ENCODE measurements around the gene EVI5.

Gene EVI5

DNA sequence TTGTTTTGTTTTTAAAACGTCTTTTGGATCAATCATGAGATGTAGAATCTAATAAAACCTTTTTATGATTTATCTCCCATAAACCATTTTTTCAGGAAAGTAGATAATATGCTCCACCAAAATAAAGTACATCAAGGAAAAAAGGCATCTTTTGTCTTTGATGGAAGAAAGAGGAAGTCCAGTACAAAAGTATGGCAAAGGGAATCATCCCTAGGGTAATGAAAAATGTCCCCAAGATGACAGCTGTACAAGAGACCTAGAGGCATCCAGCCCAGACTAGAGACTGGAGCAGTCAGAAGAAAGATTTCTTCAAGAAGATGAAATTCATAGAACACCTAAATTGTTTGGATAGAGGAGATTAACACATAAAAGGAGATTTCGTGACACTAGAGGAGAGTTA is 265.9 kb downstream of the EVI5 start:
- H3K4me3 ChIP-seq (ENCODE audit: low read depth, low read length) = no peak overlapping the region
- no peak for DNase-seq (ENCODE audit: low read depth)
- TF ChIP-seq, protein P1, sequence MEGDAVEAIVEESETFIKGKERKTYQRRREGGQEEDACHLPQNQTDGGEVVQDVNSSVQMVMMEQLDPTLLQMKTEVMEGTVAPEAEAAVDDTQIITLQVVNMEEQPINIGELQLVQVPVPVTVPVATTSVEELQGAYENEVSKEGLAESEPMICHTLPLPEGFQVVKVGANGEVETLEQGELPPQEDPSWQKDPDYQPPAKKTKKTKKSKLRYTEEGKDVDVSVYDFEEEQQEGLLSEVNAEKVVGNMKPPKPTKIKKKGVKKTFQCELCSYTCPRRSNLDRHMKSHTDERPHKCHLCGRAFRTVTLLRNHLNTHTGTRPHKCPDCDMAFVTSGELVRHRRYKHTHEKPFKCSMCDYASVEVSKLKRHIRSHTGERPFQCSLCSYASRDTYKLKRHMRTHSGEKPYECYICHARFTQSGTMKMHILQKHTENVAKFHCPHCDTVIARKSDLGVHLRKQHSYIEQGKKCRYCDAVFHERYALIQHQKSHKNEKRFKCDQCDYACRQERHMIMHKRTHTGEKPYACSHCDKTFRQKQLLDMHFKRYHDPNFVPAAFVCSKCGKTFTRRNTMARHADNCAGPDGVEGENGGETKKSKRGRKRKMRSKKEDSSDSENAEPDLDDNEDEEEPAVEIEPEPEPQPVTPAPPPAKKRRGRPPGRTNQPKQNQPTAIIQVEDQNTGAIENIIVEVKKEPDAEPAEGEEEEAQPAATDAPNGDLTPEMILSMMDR (conservative IDR thresholded peaks at IDR 0.05; ENCODE audit: low read depth, low read length) = no peak

DNA sequence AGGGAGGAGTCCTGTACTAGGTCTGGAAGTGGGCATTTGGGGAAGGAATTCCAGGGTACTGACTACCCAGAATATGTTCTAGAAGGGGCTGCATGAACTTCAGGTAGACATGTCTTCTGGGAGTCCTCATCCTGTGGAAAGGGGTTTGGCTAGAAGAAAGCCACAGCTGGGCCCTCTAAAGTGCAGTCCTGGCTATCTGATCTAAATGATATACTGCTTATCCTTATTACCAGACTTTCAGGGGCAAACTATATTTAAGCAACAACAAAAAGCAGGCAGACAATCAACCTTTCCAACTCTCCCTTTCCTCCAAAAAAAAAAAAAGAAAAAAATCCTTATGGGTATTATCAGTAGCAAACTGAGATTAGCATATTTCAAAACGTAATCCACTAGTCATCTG is 268.3 kb downstream of the EVI5 start:
- TF ChIP-seq, protein P1 (conservative IDR thresholded peaks at IDR 0.05; ENCODE audit: low read depth, low read length) = no peak
- no peak overlapping the region for H3K4me3 ChIP-seq (ENCODE audit: low read depth, low read length)
- DNase-seq (ENCODE audit: low read depth) = no peak

DNA sequence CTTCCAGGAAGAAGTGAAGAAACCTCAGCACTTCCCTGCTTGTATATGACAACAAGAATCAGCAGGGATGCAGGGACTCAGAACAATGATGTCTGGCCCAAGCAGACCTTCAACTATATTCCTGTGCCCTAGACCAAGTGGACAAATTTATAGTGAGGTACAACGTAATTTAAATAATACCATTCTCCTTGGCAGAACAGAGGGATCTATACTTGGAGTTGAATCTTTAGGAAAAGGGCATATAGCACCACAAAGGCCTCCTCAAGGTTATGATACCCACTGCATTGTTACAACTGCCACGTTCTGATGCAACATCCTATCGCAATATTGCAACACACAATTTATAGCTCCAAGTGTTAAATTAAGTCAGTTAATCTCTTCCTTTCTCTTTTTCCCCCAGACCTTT is 269.1 kb downstream of the EVI5 start:
- TF ChIP-seq, protein P1 (conservative IDR thresholded peaks at IDR 0.05; ENCODE audit: low read depth, low read length) = no peak
- H3K4me3 ChIP-seq (ENCODE audit: low read depth, low read length) = no peak overlapping the region
- no peak for DNase-seq (ENCODE audit: low read depth)

DNA sequence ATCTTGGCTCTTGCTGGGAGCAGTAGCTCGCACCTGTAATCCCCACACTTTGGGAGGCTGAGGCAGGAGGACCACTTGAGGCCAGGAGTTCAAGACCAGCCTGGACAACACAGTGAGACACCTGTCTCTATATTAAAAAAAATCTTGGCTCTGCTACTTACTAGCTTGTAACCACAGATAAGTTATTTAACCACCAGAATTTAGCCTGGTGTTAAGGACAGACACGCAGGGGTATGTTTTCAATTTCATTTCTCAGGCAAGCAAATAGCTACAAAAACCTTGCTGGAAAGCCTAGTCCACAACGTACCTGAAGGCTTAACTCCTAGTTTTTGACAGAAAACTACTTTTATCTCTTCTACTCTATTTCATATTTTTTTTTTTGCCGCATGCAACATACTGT is 273.4 kb downstream of the EVI5 start:
- TF ChIP-seq, protein P1 (conservative IDR thresholded peaks at IDR 0.05; ENCODE audit: low read depth, low read length) = no peak
- no peak overlapping the region for H3K4me3 ChIP-seq (ENCODE audit: low read depth, low read length)
- DNase-seq (ENCODE audit: low read depth) = no peak

DNA sequence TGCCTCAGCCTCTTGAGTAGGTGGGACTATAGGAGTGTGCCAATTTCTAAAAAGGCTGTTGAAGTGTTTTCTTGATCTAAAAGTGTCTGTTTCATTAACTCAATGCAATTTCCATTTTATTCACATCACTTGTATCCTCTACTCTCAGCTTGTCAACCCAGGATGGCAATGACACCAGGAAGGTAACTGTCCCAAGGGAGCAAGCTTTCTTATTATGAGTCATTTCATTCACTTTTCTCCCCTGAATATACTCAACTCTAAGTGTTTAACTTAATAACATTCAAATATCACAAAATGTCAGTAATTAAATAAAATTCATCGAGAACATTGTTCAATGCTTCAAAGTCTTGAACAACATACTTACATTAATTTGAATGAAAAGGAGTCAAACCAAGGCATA is 275.3 kb downstream of the EVI5 start:
- no peak overlapping the region for H3K4me3 ChIP-seq (ENCODE audit: low read depth, low read length)
- no peak for DNase-seq (ENCODE audit: low read depth)
- TF ChIP-seq, protein P1 (conservative IDR thresholded peaks at IDR 0.05; ENCODE audit: low read depth, low read length) = no peak

DNA sequence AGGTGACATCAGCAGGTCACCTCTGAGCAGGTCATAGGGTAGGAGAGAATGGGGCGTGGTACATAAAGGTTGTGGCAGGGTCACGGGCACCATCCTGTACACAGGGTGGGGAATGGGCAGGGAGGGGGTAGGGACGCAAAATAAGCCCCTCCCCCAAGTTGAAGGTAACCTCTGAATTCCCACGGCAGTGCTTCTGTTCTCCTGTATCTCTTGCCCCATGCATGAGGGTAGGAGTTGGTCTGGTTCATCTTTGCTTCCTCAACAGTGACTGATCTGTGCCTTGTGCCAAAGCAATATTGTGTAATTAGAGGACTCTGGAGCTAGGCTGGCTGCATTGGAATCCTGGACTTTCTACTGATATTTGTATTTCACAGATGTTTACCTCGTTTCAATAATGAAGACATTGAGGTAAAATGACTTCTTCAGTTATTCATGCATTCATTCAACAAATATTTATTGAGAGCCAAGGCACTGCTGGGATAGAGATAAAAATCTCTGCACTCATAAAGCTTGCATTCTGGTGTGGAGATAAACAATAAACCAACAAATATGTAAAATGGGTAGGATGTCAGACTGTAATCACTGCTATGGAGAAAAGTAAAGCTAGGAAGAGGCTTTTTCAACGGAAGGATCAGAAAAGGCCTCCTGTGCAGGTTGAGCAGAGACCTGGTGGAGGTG is 279.8 kb downstream of the EVI5 start:
- TF ChIP-seq, protein P1 (conservative IDR thresholded peaks at IDR 0.05; ENCODE audit: low read depth, low read length) = no peak
- DNase-seq (ENCODE audit: low read depth) = no peak
- H3K4me3 ChIP-seq (ENCODE audit: low read depth, low read length) = no peak overlapping the region

DNA sequence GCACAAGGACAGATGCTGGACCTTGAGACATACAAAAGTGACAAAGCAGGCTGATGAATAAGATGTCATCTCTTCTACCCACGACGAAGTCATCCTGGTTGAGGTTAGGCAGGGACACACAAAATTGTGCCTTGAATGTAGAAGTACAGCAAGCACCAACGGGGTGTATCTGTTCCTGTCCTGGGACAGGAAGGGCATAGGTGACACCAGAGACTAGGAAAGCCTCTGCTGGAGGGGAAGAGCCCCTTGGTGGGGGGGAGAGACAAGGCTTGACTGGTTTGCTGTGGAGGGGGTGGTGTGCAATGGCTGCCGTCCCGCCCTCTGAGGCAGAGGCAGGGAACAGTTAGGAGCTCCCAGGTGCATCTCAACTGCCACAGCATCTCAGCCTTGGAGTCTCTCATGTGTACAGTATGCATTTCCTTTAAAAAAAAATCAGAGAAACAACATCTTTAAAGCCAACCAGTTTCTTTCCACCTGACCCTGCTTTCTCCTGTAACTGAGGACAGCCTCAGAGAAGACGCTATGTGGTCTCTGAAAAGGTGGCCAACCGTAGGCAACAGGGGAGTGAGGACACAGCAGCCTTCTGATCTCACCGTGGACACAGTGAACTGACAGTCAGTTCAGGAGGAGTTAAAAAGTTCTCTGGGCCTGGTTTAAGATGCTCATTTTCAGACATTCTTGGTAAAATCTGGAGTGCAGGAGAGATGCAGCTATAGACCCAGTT is 280.5 kb downstream of the EVI5 start:
- no peak for DNase-seq (ENCODE audit: low read depth)
- TF ChIP-seq, protein P1 (conservative IDR thresholded peaks at IDR 0.05; ENCODE audit: low read depth, low read length) = no peak
- H3K4me3 ChIP-seq (ENCODE audit: low read depth, low read length) = no peak overlapping the region
